Measurements from ENCODE around the gene DNPH1. TPM values are rescaled to one million over a fixed set of nuclear protein-coding genes. Genes with fewer than 3 reads are reported as not detected.

Gene DNPH1
- total and polyA plus RNA-seq, 5 donors = 25.7 to 60.4 (median 34.1) TPM

DNA sequence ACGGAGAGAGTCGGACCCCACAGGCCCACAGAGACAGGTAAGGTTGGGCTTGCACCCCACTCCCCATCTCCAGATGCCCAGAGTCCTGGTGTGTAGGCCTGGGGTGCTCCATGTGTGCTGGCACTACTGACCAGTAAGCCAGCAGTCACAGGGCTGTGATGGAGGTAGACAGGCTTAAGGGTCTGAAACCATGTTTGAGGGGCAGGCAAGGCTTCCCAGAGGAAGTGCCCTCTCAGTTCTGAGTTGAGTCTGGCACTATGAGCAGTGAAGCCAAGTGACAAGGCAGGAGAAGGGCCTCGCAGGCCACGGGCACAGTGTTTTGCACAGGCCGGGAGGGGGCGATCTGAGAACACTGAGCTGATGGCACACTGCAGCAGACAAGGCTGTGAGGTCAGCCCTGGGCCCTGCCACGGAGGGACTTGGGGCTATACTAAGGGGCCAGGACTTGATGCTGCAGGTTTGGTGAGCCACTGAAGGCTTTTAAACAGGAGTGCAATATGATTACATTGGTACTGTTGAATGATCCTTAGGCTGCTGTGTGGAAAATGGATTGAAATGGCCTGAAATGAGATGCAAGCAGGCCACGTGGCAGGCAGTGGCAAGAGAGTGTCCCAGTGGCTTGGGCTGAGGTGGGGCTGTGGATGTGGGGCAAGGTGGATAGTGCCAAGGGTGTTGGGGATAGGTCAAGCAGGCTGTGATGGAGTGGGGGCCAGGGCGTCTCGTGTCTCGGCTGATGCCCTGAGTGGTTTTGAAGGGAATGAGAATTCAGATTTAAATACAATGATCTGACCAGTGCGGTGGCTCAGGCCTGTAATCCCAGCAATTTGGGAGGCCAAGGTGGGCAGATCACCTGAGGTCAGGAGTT is 34.3 kb upstream of the DNPH1 start:
- Histone ChIP-seq H3K9me3 (ENCODE audit: control insufficient read depth, low read length) (no peaks in the 10 kb centered on the region), H3K27me3 (ENCODE audit: control insufficient read depth, insufficient read depth) (no peaks in the 10 kb centered on the region), H3K4me1 (ENCODE audit: control insufficient read depth, insufficient read depth, low read length) (peaks cover 8% of the 10 kb centered on the region), H3K27ac (ENCODE audit: low read length) (no peak overlapping the region), H3K4me3 (ENCODE audit: low read length) (no peak overlapping the region)
- DNase-seq = peak; percentile 73 to 90 (median 87)
- peak; percentile 79 to 82 for ATAC-seq
- WGBS = 50% methylated on average over 12 of the region's 12 CpGs
- intact Hi-C loops (cut with DNase I) = loop anchor here (5.0 to 10.0 kb wide), 3 partner anchors 71 to 241 kb away; no protein-coding TSS in a partner anchor

DNA sequence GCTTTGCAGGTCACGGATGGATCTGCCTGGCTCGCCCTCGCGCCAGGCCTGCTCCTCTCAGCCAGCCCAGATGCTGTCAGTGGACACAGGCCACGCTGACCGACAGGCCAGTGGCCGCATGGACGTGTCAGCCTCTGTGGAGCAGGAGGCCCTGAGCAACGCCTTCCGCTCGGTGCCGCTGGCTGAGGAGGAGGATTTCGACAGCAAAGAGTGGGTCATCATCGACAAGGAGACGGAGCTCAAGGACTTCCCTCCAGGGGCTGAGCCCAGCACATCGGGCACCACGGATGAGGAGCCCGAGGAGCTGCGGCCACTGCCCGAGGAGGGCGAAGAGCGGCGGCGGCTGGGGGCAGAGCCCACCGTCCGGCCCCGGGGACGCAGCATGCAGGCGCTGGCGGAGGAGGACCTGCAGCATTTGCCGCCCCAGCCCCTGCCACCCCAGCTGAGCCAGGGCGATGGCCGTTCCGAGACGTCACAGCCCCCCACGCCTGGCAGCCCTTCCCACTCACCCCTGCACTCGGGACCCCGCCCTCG is 33.6 kb upstream of the DNPH1 start:
- no peak for ATAC-seq
- no peaks in the 10 kb centered on the region for H3K27me3 ChIP-seq (ENCODE audit: control insufficient read depth, insufficient read depth)
- peak in 1 of 3 donors; percentile 43 for DNase-seq
- H3K27ac ChIP-seq (ENCODE audit: low read length) = no peak overlapping the region
- H3K9me3 ChIP-seq (ENCODE audit: control insufficient read depth, low read length) = no peaks in the 10 kb centered on the region
- intact Hi-C loops (cut with DNase I) = loop anchor here (5.0 to 10.0 kb wide), 3 partner anchors 72 to 242 kb away; no protein-coding TSS in a partner anchor
- peaks cover 3% of the 10 kb centered on the region for H3K4me1 ChIP-seq (ENCODE audit: control insufficient read depth, insufficient read depth, low read length)
- WGBS = 88% methylated on average over 39 of the region's 39 CpGs
- no peak overlapping the region for H3K4me3 ChIP-seq (ENCODE audit: low read length)

GRCh38 chr6:43262000-43262779 is 32.9 kb upstream of the DNPH1 start:
- peaks cover 1% of the 10 kb centered on the region for H3K4me1 ChIP-seq (ENCODE audit: control insufficient read depth, insufficient read depth, low read length)
- no peak for ATAC-seq
- H3K27ac ChIP-seq (ENCODE audit: low read length) = no peak overlapping the region
- WGBS = 81% methylated on average over 14 of the region's 14 CpGs
- intact Hi-C loops (cut with DNase I) = loop anchor here (5.0 to 10.0 kb wide), 3 partner anchors 73 to 243 kb away; no protein-coding TSS in a partner anchor
- no peaks in the 10 kb centered on the region for H3K9me3 ChIP-seq (ENCODE audit: control insufficient read depth, low read length)
- no peak overlapping the region for H3K4me3 ChIP-seq (ENCODE audit: low read length)
- H3K27me3 ChIP-seq (ENCODE audit: control insufficient read depth, insufficient read depth) = no peaks in the 10 kb centered on the region
- no peak for DNase-seq

- no peak overlapping the region for H3K27ac ChIP-seq (ENCODE audit: low read length)
- no peaks in the 10 kb centered on the region for H3K4me1 ChIP-seq (ENCODE audit: control insufficient read depth, insufficient read depth, low read length)
- no peaks in the 10 kb centered on the region for H3K9me3 ChIP-seq (ENCODE audit: control insufficient read depth, low read length)
- no peak for ATAC-seq
- no peak for DNase-seq
- WGBS = 80% methylated on average over 5 of the region's 5 CpGs
- H3K27me3 ChIP-seq (ENCODE audit: control insufficient read depth, insufficient read depth) = no peaks in the 10 kb centered on the region
- H3K4me3 ChIP-seq (ENCODE audit: low read length) = no peak overlapping the region
- intact Hi-C loops (cut with DNase I) = loop anchor here (5.0 to 10.0 kb wide), 3 partner anchors 74 to 244 kb away; no protein-coding TSS in a partner anchor
These were observed 31.9 kb upstream of the DNPH1 start for GRCh38 chr6:43261198-43261597.

GRCh38 chr6:43260791-43261190 is 31.5 kb upstream of the DNPH1 start:
- Histone ChIP-seq H3K27me3 (ENCODE audit: control insufficient read depth, insufficient read depth) (no peaks in the 10 kb centered on the region), H3K9me3 (ENCODE audit: control insufficient read depth, low read length) (no peaks in the 10 kb centered on the region), H3K27ac (ENCODE audit: low read length) (no peak overlapping the region), H3K4me3 (ENCODE audit: low read length) (no peak overlapping the region), H3K4me1 (ENCODE audit: control insufficient read depth, insufficient read depth, low read length) (no peaks in the 10 kb centered on the region)
- WGBS = 69% methylated on average over 4 of the region's 4 CpGs
- ATAC-seq (no peak), DNase-seq (no peak)
- intact Hi-C loops (cut with DNase I) = loop anchor here (5.0 to 10.0 kb wide), 3 partner anchors 74 to 244 kb away; no protein-coding TSS in a partner anchor

DNA sequence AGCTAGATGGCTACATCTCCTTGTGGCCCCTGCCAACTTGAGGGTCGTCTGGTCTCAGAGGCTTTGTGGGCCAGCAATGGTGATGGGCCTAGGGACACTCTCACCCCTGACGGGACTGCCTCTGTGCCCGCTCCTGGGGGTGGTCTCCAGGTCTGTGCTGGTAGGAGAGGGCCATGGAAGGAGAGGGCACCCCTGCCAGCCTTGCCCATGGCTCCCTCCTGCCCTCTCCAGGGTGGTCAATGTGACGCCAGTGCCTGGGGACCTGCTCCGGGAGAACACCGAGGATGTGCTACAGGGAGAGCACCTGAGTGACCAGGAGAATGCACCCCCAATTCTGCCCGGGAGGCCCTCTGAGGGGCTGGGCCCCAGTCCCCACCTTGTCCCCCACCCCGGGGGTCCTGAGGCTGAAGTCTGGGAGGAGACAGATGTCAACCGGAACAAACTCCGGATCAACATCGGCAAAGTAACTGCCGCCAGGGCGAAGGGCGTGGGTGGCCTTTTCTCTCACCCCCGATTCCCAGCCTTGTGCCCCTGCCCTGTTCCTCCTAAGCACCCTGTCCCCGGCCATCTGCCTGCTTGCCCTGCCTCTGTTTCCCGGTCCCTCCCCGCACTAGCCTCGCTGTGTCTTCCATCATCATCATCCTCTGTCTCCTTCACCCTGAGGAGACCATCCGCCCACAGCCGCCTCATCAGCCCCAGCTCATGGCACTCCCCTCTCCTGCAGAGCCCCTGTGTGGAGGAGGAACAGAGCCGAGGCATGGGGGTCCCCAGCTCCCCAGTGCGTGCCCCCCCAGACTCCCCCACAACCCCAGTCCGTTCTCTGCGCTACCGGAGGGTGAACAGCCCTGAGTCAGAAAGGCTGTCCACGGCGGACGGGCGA is 29.8 kb upstream of the DNPH1 start:
- intact Hi-C loops (cut with DNase I) = no loop called here
- H3K27ac ChIP-seq (ENCODE audit: low read length) = no peak overlapping the region
- 91% methylated on average over 30 of the region's 30 CpGs for WGBS
- DNase-seq = peak in 1 of 3 donors; percentile 20
- H3K4me1 ChIP-seq (ENCODE audit: control insufficient read depth, insufficient read depth, low read length) = no peaks in the 10 kb centered on the region
- ATAC-seq = no peak
- H3K4me3 ChIP-seq (ENCODE audit: low read length) = no peak overlapping the region
- H3K9me3 ChIP-seq (ENCODE audit: control insufficient read depth, low read length) = no peaks in the 10 kb centered on the region
- H3K27me3 ChIP-seq (ENCODE audit: control insufficient read depth, insufficient read depth) = no peaks in the 10 kb centered on the region

DNA sequence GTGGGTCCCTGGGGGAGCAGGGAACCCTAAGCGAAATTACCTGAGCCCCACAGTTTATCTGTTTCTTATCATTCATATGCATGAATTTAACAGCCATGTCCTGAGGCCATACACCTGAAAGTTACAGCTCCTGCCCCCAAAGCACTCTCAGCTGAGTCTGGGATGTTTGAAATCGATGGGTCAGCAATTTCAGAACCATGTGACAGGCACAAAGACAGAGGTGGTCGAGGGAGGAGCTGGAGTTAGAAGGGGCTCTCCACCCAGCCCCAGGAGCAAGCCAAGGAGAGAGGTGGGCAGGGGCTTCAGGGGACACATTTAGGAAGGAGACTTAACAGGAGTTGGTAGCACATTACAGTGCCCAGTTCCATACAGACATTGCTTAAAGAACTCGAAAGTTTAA is 28.9 kb upstream of the DNPH1 start:
- DNase-seq = no peak
- ATAC-seq = no peak
- intact Hi-C loops (cut with DNase I) = no loop called here

GRCh38 chr6:43257367-43258145 is 28.3 kb upstream of the DNPH1 start:
- H3K27me3 ChIP-seq (ENCODE audit: control insufficient read depth, insufficient read depth) = no peaks in the 10 kb centered on the region
- no peaks in the 10 kb centered on the region for H3K9me3 ChIP-seq (ENCODE audit: control insufficient read depth, low read length)
- intact Hi-C loops (cut with DNase I) = no loop called here
- no peaks in the 10 kb centered on the region for H3K4me1 ChIP-seq (ENCODE audit: control insufficient read depth, insufficient read depth, low read length)
- DNase-seq = peak in 1 of 3 donors; percentile 8
- H3K27ac ChIP-seq (ENCODE audit: low read length) = no peak overlapping the region
- no peak for ATAC-seq
- no peak overlapping the region for H3K4me3 ChIP-seq (ENCODE audit: low read length)
- 83% methylated on average over 12 of the region's 12 CpGs for WGBS

More for the DNA sequence above, 28.9 kb upstream of the DNPH1 start:
- Histone ChIP-seq H3K4me1 (ENCODE audit: control insufficient read depth, insufficient read depth, low read length) (no peaks in the 10 kb centered on the region), H3K27me3 (ENCODE audit: control insufficient read depth, insufficient read depth) (no peaks in the 10 kb centered on the region), H3K27ac (ENCODE audit: low read length) (no peak overlapping the region), H3K4me3 (ENCODE audit: low read length) (no peak overlapping the region), H3K9me3 (ENCODE audit: control insufficient read depth, low read length) (no peaks in the 10 kb centered on the region)
- 68% methylated on average over 4 of the region's 4 CpGs for WGBS

- no peak overlapping the region for H3K4me3 ChIP-seq (ENCODE audit: low read length)
- no peak for ATAC-seq
- intact Hi-C loops (cut with DNase I) = no loop called here
- no peaks in the 10 kb centered on the region for H3K4me1 ChIP-seq (ENCODE audit: control insufficient read depth, insufficient read depth, low read length)
- no peaks in the 10 kb centered on the region for H3K9me3 ChIP-seq (ENCODE audit: control insufficient read depth, low read length)
- no peaks in the 10 kb centered on the region for H3K27me3 ChIP-seq (ENCODE audit: control insufficient read depth, insufficient read depth)
- DNase-seq = no peak
- H3K27ac ChIP-seq (ENCODE audit: low read length) = no peak overlapping the region
- WGBS = 78% methylated on average over 9 of the region's 9 CpGs
These were observed 27.5 kb upstream of the DNPH1 start for GRCh38 chr6:43256670-43257366.

All from right cardiac atrium (tissue), 5 donors.